ENCODE data around the gene SLC40A1.

GRCh38 chr2:189581354-189582139, 961 bp upstream of the SLC40A1 start:
- TF ChIP-seq CTCF (conservative IDR thresholded peaks at IDR 0.05; ENCODE audit: low read length), result no peak
- TF ChIP-seq EZH2phosphoT487 (IDR thresholded peaks at IDR 0.05; ENCODE audit: borderline replicate concordance), result no peak
